ENCODE results near the gene KIF1C. TPM values are rescaled to one million over a fixed set of nuclear protein-coding genes. Genes with fewer than 3 reads are reported as not detected.

The KIF1C gene
- total RNA-seq, 1 experiment from 2014 or later, result 121 TPM

GRCh38 chr17:5035315-5035714 lies 37.6 kb downstream of the KIF1C start, which contains the start of gene SLC52A1:
Gene SLC52A1 (minus strand): TSS chr17:5035426. CDS start chr17:5034606, 820 bp downstream.
- Histone ChIP-seq H3K9ac (ENCODE audit: low read length) (no peak within 1 kb of the TSS), H4K20me1 (ENCODE audit: insufficient read depth) (no peaks in the 10 kb centered on the region), H3K79me2 (ENCODE audit: insufficient read depth, low read length) (no peaks in the 10 kb centered on the region), H3K4me2 (ENCODE audit: low read length) (no peak within 1 kb of the TSS), H3K4me3 (replicated peaks in 1 of 2; ENCODE audit: low read depth in 1 of 2, low read length in 2 of 2) (no peak within 1 kb of the TSS), H3K9me2 (ENCODE audit: insufficient read depth) (no peaks in the 10 kb centered on the region), H3K36me3 (ENCODE audit: control insufficient read depth in 1 of 2, insufficient read depth in 2 of 2, low read length in 2 of 2) (no peaks in the 10 kb centered on the region), H3K9me3 (ENCODE audit: control insufficient read depth in 1 of 2, insufficient read depth in 1 of 2, low read depth in 1 of 2, low read length in 2 of 2) (0 out of 4 replicates have a peak, but pooled peaks cover 0 to 1% of the 10 kb centered on the region in 2 experiments), H2AFZ (ENCODE audit: low read depth, low read length, poor library complexity, severe bottlenecking) (no peak within 1 kb of the TSS), H3K27ac (ENCODE audit: low read depth, low read length) (no peak within 1 kb of the TSS), H3K4me1 (ENCODE audit: control insufficient read depth in 1 of 2, insufficient read depth in 2 of 2, low read length in 2 of 2) (peaks cover 3 to 11% of the 10 kb centered on the region in 2 experiments; a peak in 3 of 4 replicates), H3K27me3 (ENCODE audit: insufficient read depth, low read length) (no peaks in the 10 kb centered on the region)
- POLR2A ChIA-PET, result no interaction called here
- CTCF ChIA-PET, result no interaction called here
- no TSS peak for BruUV-seq (replicated peaks)
- intact Hi-C loops (cut with micrococcal nuclease), result no loop called here
- RAD21 ChIA-PET (ENCODE audit: low non-redundant PET in 1 of 2, low total read pairs in 2 of 2, uncharacterized antibody in 2 of 2, unreplicated experiment in 2 of 2), result no interaction called here
- TF ChIP-seq ZFX (IDR thresholded peaks at IDR 0.05) (no peak), ELF1 (IDR thresholded peaks at IDR 0.05; ENCODE audit: borderline replicate concordance, low read depth) (no peak)
- DNase-seq (ENCODE audit: low read depth, low spot score), result no peak
- ATAC-seq, result no peak

GRCh38 chr17:5042157-5043022 lies 44.6 kb downstream of the KIF1C start:
- no peak overlapping the region for H3K4me2 ChIP-seq (ENCODE audit: low read length)
- ChIA-PET CTCF (no interaction called here), POLR2A (no interaction called here), RAD21 (ENCODE audit: low non-redundant PET in 1 of 2, low total read pairs in 2 of 2, uncharacterized antibody in 2 of 2, unreplicated experiment in 2 of 2) (no interaction called here)
- H3K27ac ChIP-seq (ENCODE audit: low read depth, low read length), result no peak overlapping the region
- no peak overlapping the region for H2AFZ ChIP-seq (ENCODE audit: low read depth, low read length, poor library complexity, severe bottlenecking)
- no peaks in the 10 kb centered on the region for H3K27me3 ChIP-seq (ENCODE audit: insufficient read depth, low read length)
- peaks cover 0 to 6% of the 10 kb centered on the region in 2 experiments; a peak in 1 of 4 replicates for H3K4me1 ChIP-seq (ENCODE audit: control insufficient read depth in 1 of 2, insufficient read depth in 2 of 2, low read length in 2 of 2)
- H3K9ac ChIP-seq (ENCODE audit: low read length), result no peak overlapping the region
- ATAC-seq (no peak), DNase-seq (ENCODE audit: low read depth, low spot score) (no peak)
- BruUV-seq (replicated peaks), result no TSS peak
- no peaks in the 10 kb centered on the region for H3K9me2 ChIP-seq (ENCODE audit: insufficient read depth)
- no peaks in the 10 kb centered on the region for H3K36me3 ChIP-seq (ENCODE audit: control insufficient read depth in 1 of 2, insufficient read depth in 2 of 2, low read length in 2 of 2)
- H3K4me3 ChIP-seq (replicated peaks in 1 of 2; ENCODE audit: low read depth in 1 of 2, low read length in 2 of 2), result no peak overlapping the region
- H3K9me3 ChIP-seq (ENCODE audit: control insufficient read depth in 1 of 2, insufficient read depth in 1 of 2, low read depth in 1 of 2, low read length in 2 of 2), result 0 out of 4 replicates have a peak, but pooled peaks cover 0 to 5% of the 10 kb centered on the region in 2 experiments
- intact Hi-C loops (cut with micrococcal nuclease), result no loop called here
- H4K20me1 ChIP-seq (ENCODE audit: insufficient read depth), result no peaks in the 10 kb centered on the region
- no peaks in the 10 kb centered on the region for H3K79me2 ChIP-seq (ENCODE audit: insufficient read depth, low read length)
- TF ChIP-seq RAD21 (IDR thresholded peaks at IDR 0.05; ENCODE audit: low read depth), result no peak
- TF ChIP-seq TCF7L2 (IDR thresholded peaks at IDR 0.05; ENCODE audit: borderline replicate concordance, extremely low read depth, insufficient read depth, insufficient read length), result no peak
- no peak for TF ChIP-seq POLR2AphosphoS5 (IDR thresholded peaks at IDR 0.05; ENCODE audit: low read depth, low read length)
- no peak for TF ChIP-seq SIN3A (IDR thresholded peaks at IDR 0.05; ENCODE audit: low read depth)
- TF ChIP-seq JUND (IDR thresholded peaks at IDR 0.05), result no peak
- TF ChIP-seq CTCF (IDR thresholded peaks at IDR 0.05 in 2 of 3, conservative IDR thresholded peaks at IDR 0.05 in 1 of 3; ENCODE audit: borderline replicate concordance in 1 of 3, insufficient read depth in 1 of 3, low read depth in 2 of 3, low read length in 2 of 3), result no peak
- TF ChIP-seq FOSL1 (IDR thresholded peaks at IDR 0.05; ENCODE audit: low read depth), result no peak
- TF ChIP-seq POLR2A (IDR thresholded peaks at IDR 0.05; ENCODE audit: borderline replicate concordance, extremely low read depth, insufficient read depth, insufficient read length), result no peak
- TF ChIP-seq EGR1 (IDR thresholded peaks at IDR 0.05; ENCODE audit: low read depth), result no peak
- TF ChIP-seq ZFX (IDR thresholded peaks at IDR 0.05), result no peak
- TF ChIP-seq SP1 (IDR thresholded peaks at IDR 0.05; ENCODE audit: low read depth), result no peak
- no peak for TF ChIP-seq CEBPB (IDR thresholded peaks at IDR 0.05; ENCODE audit: low read depth)
